GM12878 (cell line): ENCODE measurements around the gene AP3S2. TPM values are rescaled to one million over a fixed set of nuclear protein-coding genes. Genes with fewer than 3 reads are reported as not detected.

ENCODE experiments used
- ATAC-seq: fragments of 200-7000 bp; cut with Tn5 transposase; 3 replicates; pipeline ENCODE4 v1.9.1; 2020; ENCODE audit warnings: mild to moderate bottlenecking, moderate library complexity
- BruUV-seq: library from RNA; stranded (reverse); fragments of 400-500 nt; replicated peaks from 2 replicates; lab custom pipeline; 2021; lab: Mats Ljungman, UMichigan
- CTCF ChIA-PET: fragments of 300-600 bp; sonication (Branson Sonifier 250); formaldehyde crosslinking; extraction: SDS; loops from one replicate; lab custom pipeline; 2021; ENCODE audit warnings: inconsistent platforms; lab: Yijun Ruan, JAX
- POLR2A ChIA-PET: fragments of 350-600 bp; formaldehyde crosslinking; extraction: SDS; loops from one replicate; lab custom pipeline; 2021; ENCODE audit warnings: inconsistent platforms; lab: Charles Lee
- RAD21 ChIA-PET: fragments of 300-600 bp; sonication (Branson Sonifier 250); formaldehyde crosslinking; loops from one replicate; lab custom pipeline; 2023; ENCODE audit warnings: antibody characterized with exemption; ENCODE audit not compliant: unreplicated experiment; lab: Charles Lee
- SMC1A ChIA-PET: fragments of 300-600 bp; sonication (Branson Sonifier 250); formaldehyde crosslinking; loops from one replicate; lab custom pipeline; 2023; ENCODE audit not compliant: unreplicated experiment, uncharacterized antibody; lab: Charles Lee
- DNase-seq: peaks from one replicate; pipeline ENCODE4 v3.0.0-alpha.2; 2011; ENCODE audit warnings: low read depth, low spot score
- FAIRE-seq: peaks from 3 replicates; lab custom pipeline; 2011; peaks lifted over from hg19 to GRCh38; lab: Jason Lieb, UNC
- H2AFZ ChIP-seq: 2 replicates; pipeline ENCODE4 v1.6.0; 2011; ENCODE audit warnings: low read depth, low read length, control low read depth; ENCODE audit not compliant: control insufficient read depth
- H3K27ac ChIP-seq: 2 replicates; pipeline ENCODE4 v1.5.1; 2011; ENCODE audit warnings: control low read depth; ENCODE audit not compliant: control insufficient read depth, insufficient read depth
- H3K27me3 ChIP-seq, 2 experiments: replicated peaks in 1 of 2; 2 replicates each; pipeline versions ENCODE4 v1.6.0 to v1.6.1; 2011; ENCODE audit warnings: low read length in 1 of 2; ENCODE audit not compliant: control insufficient read depth in 2 of 2, insufficient read depth in 2 of 2
- H3K36me3 ChIP-seq, 2 experiments: 2 replicates each; pipeline ENCODE4 v1.5.1; 2011; ENCODE audit warnings: low read length in 1 of 2; ENCODE audit not compliant: control insufficient read depth in 2 of 2, insufficient read depth in 2 of 2
- H3K4me1 ChIP-seq: 2 replicates; pipeline ENCODE4 v1.6.1; 2011; ENCODE audit warnings: mild to moderate bottlenecking, low read length, moderate library complexity, mixed read lengths; ENCODE audit not compliant: control insufficient read depth, insufficient read depth
- H3K4me2 ChIP-seq: 2 replicates; pipeline ENCODE4 v1.6.0; 2011; ENCODE audit warnings: control low read depth; ENCODE audit not compliant: control insufficient read depth, insufficient read depth
- H3K4me3 ChIP-seq: fragments of 200-600 bp; sonication (generic); 2 replicates; pipeline ENCODE4 v1.5.1; 2016
- H3K79me2 ChIP-seq: 2 replicates; pipeline ENCODE4 v1.6.0; 2011; ENCODE audit warnings: low read length; ENCODE audit not compliant: control insufficient read depth, insufficient read depth
- H3K9ac ChIP-seq: 2 replicates; pipeline ENCODE4 v1.8.0; 2011; ENCODE audit warnings: low read length, control low read depth, mixed read lengths; ENCODE audit not compliant: control insufficient read depth, insufficient read depth
- H3K9me3 ChIP-seq: replicated peaks from 3 replicates; pipeline ENCODE4 v1.5.1; 2011; ENCODE audit warnings: mild to moderate bottlenecking, low read length; ENCODE audit not compliant: control insufficient read depth, insufficient read depth
- H4K20me1 ChIP-seq: 2 replicates; pipeline ENCODE4 v1.6.0; 2011; ENCODE audit not compliant: control insufficient read depth, insufficient read depth
- KDM1A ChIP-seq: fragments of 200-600 bp; sonication (generic); IDR thresholded peaks from 2 replicates; pipeline ENCODE4 v1.6.1; 2016; ENCODE audit warnings: borderline replicate concordance
- RCOR1 ChIP-seq: conservative IDR thresholded peaks from 2 replicates; pipeline ENCODE4 v1.6.1; 2012; ENCODE audit warnings: low read depth, low read length, improper control_type of control experiment
- TBL1XR1 ChIP-seq: IDR thresholded peaks from 2 replicates; pipeline ENCODE4 v1.6.1; 2012; ENCODE audit warnings: low read depth, low read length, improper control_type of control experiment
- ZNF592 ChIP-seq: fragments of 450-650 bp; IDR thresholded peaks from 2 replicates; pipeline ENCODE4 v1.6.1; 2017; ENCODE audit warnings: mild to moderate bottlenecking, moderate library complexity
- WGBS: methylation state at CpG from one replicate; pipeline ENCODE4 v1.1.6; 2016; ENCODE audit warnings: low lambda C conversion rate; ENCODE audit not compliant: insufficient replicate concordance, insufficient coverage; ENCODE audit errors: missing lambda C conversion rate; 5-methylcytosine and 5-hydroxymethylcytosine counted together
- in situ Hi-C: fragments of 300-500 bp; cut with MboI; formaldehyde crosslinking; loops from 9 replicates; pipeline ENCODE4 v1.14.3; 2018; ENCODE audit warnings: mixed read lengths
- intact Hi-C: fragments of 100-400 bp; cut with micrococcal nuclease; formaldehyde crosslinking; loops from one replicate; pipeline ENCODE4 v1.14.2; 2022; ENCODE audit not compliant: unreplicated experiment
- polyA plus RNA-seq, 11 experiments: library from polyadenylated mRNA; depleted of rRNA in 4 of 11; unstranded in 6 of 11; stranded (reverse) in 5 of 11; fragments of >200 nt; fragmentation: Nextera tagmentation in 4 of 11; fragmentation: Illumina TruSeq in 1 of 11; extraction: Ambion mirVana in 4 of 11; extraction: Trizol in 1 of 11; gene quantifications; 1 replicate in 1 of 11; 2 replicates in 10 of 11; pipeline versions ENCODE4 v1.2.1 to v1.2.3, GENCODE V29; 2011 to 2016; ENCODE audit warnings: inconsistent platforms in 2 of 11, missing spikeins in 2 of 11, low read depth in 1 of 11
- total RNA-seq, 4 experiments: library from RNA; depleted of rRNA in 3 of 4; stranded (reverse); fragments of >200 nt in 3 of 4; fragmentation: Illumina TruSeq in 1 of 4; extraction: Trizol in 1 of 4; gene quantifications; 2 replicates each; pipeline versions ENCODE4 v1.2.1 to v1.2.3, GENCODE V29; 2013 to 2021

AP3S2 gene
- total and polyA plus RNA-seq, 10 of the 15 experiments (the other 5 are each of a cell fraction or from before 2014, with no cell fraction given), result 10.0 to 43.6 (median 26.0) TPM

GRCh38 chr15:89860431-89860830, 33.4 kb downstream of the AP3S2 start:
- FAIRE-seq (no peak), DNase-seq (no peak), ATAC-seq (peak; percentile 42; the same call in 1 of the 3 replicates)
- POLR2A ChIA-PET, result interaction anchor here (0.5 kb wide), 1 partner anchor 91 kb away, joined by 6 read pairs; no protein-coding TSS in a partner anchor
- SMC1A ChIA-PET, result interaction anchor here (0.7 to 2.1 kb wide), 6 partner anchors 8 to 100 kb away, joined by 3 to 11 read pairs (median 4); no protein-coding TSS in a partner anchor
- in situ Hi-C loops, result no loop called here
- Histone ChIP-seq H3K4me1 (peaks cover 14% of the 10 kb centered on the region), H3K4me3 (no peak overlapping the region), H3K9me3 (no peaks in the 10 kb centered on the region), H3K4me2 (peak overlapping the region; percentile 30; the same call in 1 of the 2 replicates), H3K36me3 (peaks cover 0 to 3% of the 10 kb centered on the region in 2 experiments; a peak in 2 of 4 replicates), H3K79me2 (no peaks in the 10 kb centered on the region), H4K20me1 (no peaks in the 10 kb centered on the region), H3K27me3 (no peaks in the 10 kb centered on the region), H2AFZ (no peak overlapping the region; the same call in 1 of the 2 replicates), H3K9ac (no peak overlapping the region), H3K27ac (no peak overlapping the region)
- 36% methylated on average over 3 of the region's 3 CpGs for WGBS
- TF ChIP-seq ZNF592, result no peak
- no peak for TF ChIP-seq RCOR1
- no peak for TF ChIP-seq KDM1A
- TF ChIP-seq TBL1XR1, result no peak
- BruUV-seq, result no TSS peak
- intact Hi-C loops, result no loop called here
- RAD21 ChIA-PET, result interaction anchor here (0.7 to 1.5 kb wide), 3 partner anchors 8 to 14 kb away, joined by 3 to 6 read pairs (median 3); no protein-coding TSS in a partner anchor
- CTCF ChIA-PET, result interaction anchor here (0.7 to 2.2 kb wide), 4 partner anchors 14 to 121 kb away, joined by 3 to 14 read pairs (median 8); no protein-coding TSS in a partner anchor
